RWPE2 (cell line): ENCODE results near the gene ARHGAP45.

Source experiments
- ATAC-seq: fragments of 200-7000 bp; cut with Tn5 transposase; 3 replicates; pipeline ENCODE4 v1.9.1; 2021; ENCODE audit warnings: low read depth
- DNase-seq: peaks from one replicate; pipeline ENCODE4 v3.0.0-alpha.2; 2020; ENCODE audit warnings: low spot score
- H3K27ac ChIP-seq: fragments of 450-650 bp; 2 replicates; pipeline ENCODE4 v1.5.1; 2017; ENCODE audit warnings: mild to moderate bottlenecking; ENCODE audit not compliant: poor library complexity, severe bottlenecking
- H3K27me3 ChIP-seq: fragments of 250-450 bp; sonication (Bioruptor Pico); 2 replicates; pipeline ENCODE4 v1.5.1; 2021; ENCODE audit warnings: mild to moderate bottlenecking, moderate library complexity; ENCODE audit not compliant: insufficient read depth, poor library complexity, severe bottlenecking
- H3K36me3 ChIP-seq: fragments of 250-450 bp; sonication (Bioruptor Pico); 2 replicates; pipeline ENCODE4 v1.5.1; 2020; ENCODE audit warnings: low read depth, mild to moderate bottlenecking, moderate library complexity
- H3K4me1 ChIP-seq: fragments of 250-450 bp; sonication (Bioruptor Pico); 2 replicates; pipeline ENCODE4 v1.5.1; 2021; ENCODE audit warnings: mild to moderate bottlenecking, moderate library complexity; ENCODE audit not compliant: insufficient read depth, poor library complexity, severe bottlenecking
- H3K4me3 ChIP-seq: fragments of 250-450 bp; sonication (Bioruptor Pico); 2 replicates; pipeline ENCODE4 v1.5.1; 2021; ENCODE audit warnings: mild to moderate bottlenecking, moderate library complexity; ENCODE audit not compliant: severe bottlenecking
- H3K9me3 ChIP-seq: fragments of 250-450 bp; sonication (Bioruptor Pico); 2 replicates; pipeline ENCODE4 v1.5.1; 2021; ENCODE audit warnings: mild to moderate bottlenecking, moderate library complexity; ENCODE audit not compliant: severe bottlenecking
- TF ChIP-seq, protein P1 (sequence below): fragments of 450-650 bp; IDR thresholded peaks from one replicate; pipeline ENCODE4 v1.5.1; 2017; ENCODE audit warnings: mild to moderate bottlenecking, moderate library complexity; ENCODE audit not compliant: poor library complexity, severe bottlenecking

Gene ARHGAP45

DNA sequence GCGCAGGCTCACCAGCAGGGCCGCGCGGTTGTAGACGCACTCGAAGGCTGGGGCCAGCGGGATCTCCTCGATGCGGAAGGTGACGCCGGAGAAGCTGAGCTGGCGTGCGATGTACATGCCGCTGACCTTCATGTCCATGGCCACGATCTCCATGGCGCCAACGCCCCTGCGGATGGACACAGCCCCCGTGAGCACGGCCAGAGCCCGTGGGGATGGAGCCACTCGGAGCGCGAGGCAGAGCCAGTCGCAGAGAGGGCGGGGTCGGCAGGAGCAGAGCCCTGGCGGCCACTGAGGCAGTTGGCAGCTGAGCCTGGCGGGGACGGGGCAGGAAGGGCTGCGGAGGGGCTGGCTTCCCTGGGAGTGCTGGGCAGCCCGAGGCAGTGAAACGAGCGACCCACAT, 52.0 kb downstream of the ARHGAP45 start:
- H3K4me1 ChIP-seq = no peaks in the 10 kb centered on the region
- TF ChIP-seq, protein P1, sequence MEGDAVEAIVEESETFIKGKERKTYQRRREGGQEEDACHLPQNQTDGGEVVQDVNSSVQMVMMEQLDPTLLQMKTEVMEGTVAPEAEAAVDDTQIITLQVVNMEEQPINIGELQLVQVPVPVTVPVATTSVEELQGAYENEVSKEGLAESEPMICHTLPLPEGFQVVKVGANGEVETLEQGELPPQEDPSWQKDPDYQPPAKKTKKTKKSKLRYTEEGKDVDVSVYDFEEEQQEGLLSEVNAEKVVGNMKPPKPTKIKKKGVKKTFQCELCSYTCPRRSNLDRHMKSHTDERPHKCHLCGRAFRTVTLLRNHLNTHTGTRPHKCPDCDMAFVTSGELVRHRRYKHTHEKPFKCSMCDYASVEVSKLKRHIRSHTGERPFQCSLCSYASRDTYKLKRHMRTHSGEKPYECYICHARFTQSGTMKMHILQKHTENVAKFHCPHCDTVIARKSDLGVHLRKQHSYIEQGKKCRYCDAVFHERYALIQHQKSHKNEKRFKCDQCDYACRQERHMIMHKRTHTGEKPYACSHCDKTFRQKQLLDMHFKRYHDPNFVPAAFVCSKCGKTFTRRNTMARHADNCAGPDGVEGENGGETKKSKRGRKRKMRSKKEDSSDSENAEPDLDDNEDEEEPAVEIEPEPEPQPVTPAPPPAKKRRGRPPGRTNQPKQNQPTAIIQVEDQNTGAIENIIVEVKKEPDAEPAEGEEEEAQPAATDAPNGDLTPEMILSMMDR = no peak
- no peak for ATAC-seq
- H3K36me3 ChIP-seq = peaks cover 91% of the 10 kb centered on the region
- H3K9me3 ChIP-seq = no peaks in the 10 kb centered on the region
- no peak overlapping the region for H3K27ac ChIP-seq
- DNase-seq = peak; percentile 60
- no peak overlapping the region for H3K4me3 ChIP-seq
- H3K27me3 ChIP-seq = no peaks in the 10 kb centered on the region

DNA sequence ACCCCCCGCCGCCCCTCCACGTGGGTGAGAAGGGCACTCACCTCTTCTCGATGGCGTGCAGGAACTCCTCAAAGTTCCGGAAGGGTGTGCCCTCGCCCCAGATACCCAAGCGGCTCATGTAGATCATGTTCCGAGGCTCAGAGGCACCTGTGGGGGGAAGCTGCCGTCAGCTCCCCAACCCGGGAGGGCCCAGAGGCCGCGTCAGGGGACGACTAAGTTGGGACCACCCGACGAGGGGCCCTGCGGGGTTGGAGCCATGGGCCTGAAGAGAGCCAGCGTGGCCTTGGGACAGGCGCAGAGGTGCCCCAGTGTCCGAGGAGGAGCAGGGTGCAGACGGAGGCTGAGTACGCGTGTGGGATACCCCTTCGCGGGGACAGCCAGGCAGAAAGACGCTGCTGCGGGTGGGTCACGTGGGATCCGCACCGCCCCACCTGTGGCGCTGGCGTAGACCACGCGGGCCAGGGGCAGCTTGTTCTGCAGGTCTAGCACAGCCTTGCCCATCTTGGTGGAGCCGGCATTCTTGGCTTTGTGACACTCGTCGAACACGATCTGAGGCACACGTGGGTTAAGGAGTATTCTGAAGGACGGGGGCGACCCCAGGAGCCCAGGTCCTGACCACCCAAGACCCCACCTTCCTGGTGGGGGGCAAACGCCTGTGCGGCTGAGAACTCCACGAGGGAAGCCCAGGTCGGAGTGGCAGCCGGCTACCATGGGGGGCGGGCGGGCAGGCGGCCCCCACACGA, 52.7 kb downstream of the ARHGAP45 start:
- H3K4me1 ChIP-seq = no peaks in the 10 kb centered on the region
- TF ChIP-seq, protein P1 = no peak
- no peaks in the 10 kb centered on the region for H3K9me3 ChIP-seq
- H3K27me3 ChIP-seq = no peaks in the 10 kb centered on the region
- H3K36me3 ChIP-seq = peaks cover 91% of the 10 kb centered on the region
- ATAC-seq (no peak), DNase-seq (peak; percentile 63)
- no peak overlapping the region for H3K4me3 ChIP-seq
- no peak overlapping the region for H3K27ac ChIP-seq

DNA sequence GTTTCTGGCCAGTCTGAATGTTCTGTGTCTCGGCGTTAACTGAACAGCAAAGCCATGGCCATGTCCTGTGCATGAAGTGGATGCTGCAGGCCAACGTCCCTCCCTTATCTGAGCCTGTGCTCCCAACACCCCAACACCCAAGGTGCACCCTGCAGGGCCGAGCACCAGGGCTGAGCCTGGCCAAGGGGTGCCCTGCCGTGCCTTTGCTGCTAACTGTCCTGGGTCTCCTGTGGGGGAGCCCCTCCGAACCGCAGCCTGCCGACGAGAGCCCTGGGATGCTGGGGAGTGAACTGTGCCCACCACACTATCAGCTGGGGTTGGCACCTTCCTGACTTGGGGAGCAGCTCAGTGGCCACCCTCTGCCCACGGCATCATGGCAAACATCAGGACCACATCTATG, 54.4 kb downstream of the ARHGAP45 start:
- ATAC-seq (no peak), DNase-seq (no peak)
- TF ChIP-seq, protein P1 = no peak
- H3K36me3 ChIP-seq = peaks cover 93% of the 10 kb centered on the region
- H3K27me3 ChIP-seq = no peaks in the 10 kb centered on the region
- H3K4me1 ChIP-seq = no peaks in the 10 kb centered on the region
- H3K4me3 ChIP-seq = no peak overlapping the region
- no peak overlapping the region for H3K27ac ChIP-seq
- no peaks in the 10 kb centered on the region for H3K9me3 ChIP-seq

DNA sequence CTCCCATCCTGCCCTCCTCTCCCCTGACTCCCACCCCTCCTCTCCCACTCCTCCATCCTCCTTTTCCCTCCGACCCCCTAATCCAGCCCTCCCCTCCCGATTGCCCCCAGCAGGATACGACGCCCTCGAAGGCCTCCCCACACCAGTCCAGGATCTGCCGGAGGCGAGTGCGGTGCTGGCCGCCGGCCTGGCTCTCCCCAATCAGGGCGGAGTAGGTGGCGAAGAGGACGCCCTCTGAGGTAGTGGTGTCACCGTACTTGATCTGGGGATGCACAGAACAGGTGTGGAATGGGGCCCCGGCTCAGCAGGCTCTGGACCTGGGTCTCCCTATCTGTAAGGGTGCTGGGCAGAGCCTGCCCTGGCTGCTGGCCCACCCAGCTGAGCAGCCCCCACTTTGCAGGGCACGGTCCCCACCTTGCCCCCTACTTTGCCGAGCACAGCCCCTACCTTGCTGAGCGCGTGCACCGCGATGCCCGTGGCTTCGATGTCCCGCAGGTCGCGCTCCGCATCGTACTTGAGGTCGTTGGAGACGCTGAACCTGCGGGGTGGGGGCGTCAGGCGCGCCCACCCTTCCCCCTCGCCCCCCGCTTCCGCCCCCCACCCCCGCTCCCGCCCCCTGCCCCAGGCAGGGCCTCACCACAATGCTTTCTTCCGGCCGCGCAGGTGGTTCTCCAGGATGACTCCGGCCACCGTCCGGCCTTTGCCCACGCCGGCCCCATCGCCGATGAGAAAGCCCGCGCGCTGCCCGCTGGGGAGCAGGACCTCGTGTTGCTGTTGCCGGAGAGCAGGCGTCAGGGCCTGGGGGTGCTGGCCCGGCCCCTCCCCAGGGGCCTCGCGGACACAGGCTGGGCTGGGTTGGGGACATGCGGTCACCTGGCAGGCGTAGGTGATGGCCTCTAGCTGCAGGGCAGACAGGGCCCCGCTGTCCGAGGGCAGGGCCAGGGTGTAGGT, 55.3 kb downstream of the ARHGAP45 start:
- DNase-seq (peak; percentile 37), ATAC-seq (no peak)
- Histone ChIP-seq H3K27ac (no peak overlapping the region), H3K36me3 (peaks cover 93% of the 10 kb centered on the region), H3K9me3 (no peaks in the 10 kb centered on the region), H3K27me3 (no peaks in the 10 kb centered on the region), H3K4me1 (no peaks in the 10 kb centered on the region), H3K4me3 (no peak overlapping the region)
- TF ChIP-seq, protein P1 = no peak
